Measurements from ENCODE around the gene AS3MT. TPM values are rescaled to one million over a fixed set of nuclear protein-coding genes. Genes with fewer than 3 reads are reported as not detected.

AS3MT gene
- polyA plus RNA-seq, 1 donor (not counting 4 experiments of a cell fraction or from before 2014, with no cell fraction given): 2.0 TPM

- no peak for FAIRE-seq
- no peak for DNase-seq (ENCODE audit: low read depth, low spot score)
- Histone ChIP-seq H3K4me3 (ENCODE audit: control insufficient read depth in 2 of 3, extremely low read depth in 1 of 3, insufficient read depth in 2 of 3, low read depth in 1 of 3, low read length in 3 of 3) (no peak overlapping the region), H2AFZ (ENCODE audit: control insufficient read depth, low read length) (no peak overlapping the region), H3K27me3 (ENCODE audit: control insufficient read depth, extremely low read depth, insufficient read depth, low read length) (no peaks in the 10 kb centered on the region), H3K4me1 (ENCODE audit: control insufficient read depth, extremely low read depth, insufficient read depth, low read length) (no peaks in the 10 kb centered on the region), H3K4me2 (ENCODE audit: control insufficient read depth, extremely low read depth, insufficient read depth, low read depth, low read length) (no peak overlapping the region), H3K36me3 (ENCODE audit: control insufficient read depth in 2 of 2, extremely low read depth in 1 of 2, insufficient read depth in 2 of 2, low read length in 2 of 2) (no peaks in the 10 kb centered on the region), H3K9me3 (ENCODE audit: control insufficient read depth, low read depth, low read length) (no peaks in the 10 kb centered on the region), H4K20me1 (ENCODE audit: control insufficient read depth, extremely low read depth, insufficient read depth, low read length) (no peaks in the 10 kb centered on the region), H3K9ac (ENCODE audit: control insufficient read depth, extremely low read depth, insufficient read depth, low read length) (no peak overlapping the region), H3K9me1 (ENCODE audit: control insufficient read depth, extremely low read depth, insufficient read depth, low read length) (no peaks in the 10 kb centered on the region), H3K27ac (ENCODE audit: control insufficient read depth, insufficient read depth, low read length) (no peak overlapping the region), H3K79me2 (ENCODE audit: control insufficient read depth, insufficient read depth, low read length) (no peaks in the 10 kb centered on the region)
- no peak for TF ChIP-seq CTCF (optimal IDR thresholded peaks at IDR 0.05 in 1 of 3, IDR thresholded peaks at IDR 0.05 in 1 of 3, conservative IDR thresholded peaks at IDR 0.05 in 1 of 3; ENCODE audit: extremely low read depth in 1 of 3, insufficient read depth in 2 of 3, low read length in 3 of 3)
- no peak for TF ChIP-seq EZH2 (IDR thresholded peaks at IDR 0.05; ENCODE audit: low read length)
- dilution Hi-C loops (cut with MboI; ENCODE audit: extremely low pct_ligation_motif_present, low sequenced_read_pairs): no loop called here
Observed at GRCh38 chr10:102930720-102931119, 61.5 kb downstream of the AS3MT start.

GRCh38 chr10:102931643-102932042 lies 62.4 kb downstream of the AS3MT start:
- FAIRE-seq (no peak), DNase-seq (ENCODE audit: low read depth, low spot score) (no peak)
- dilution Hi-C loops (cut with MboI; ENCODE audit: extremely low pct_ligation_motif_present, low sequenced_read_pairs): no loop called here
- H3K79me2 ChIP-seq (ENCODE audit: control insufficient read depth, insufficient read depth, low read length): no peaks in the 10 kb centered on the region
- no peaks in the 10 kb centered on the region for H3K9me1 ChIP-seq (ENCODE audit: control insufficient read depth, extremely low read depth, insufficient read depth, low read length)
- H3K9me3 ChIP-seq (ENCODE audit: control insufficient read depth, low read depth, low read length): no peaks in the 10 kb centered on the region
- no peaks in the 10 kb centered on the region for H3K27me3 ChIP-seq (ENCODE audit: control insufficient read depth, extremely low read depth, insufficient read depth, low read length)
- TF ChIP-seq EZH2 (IDR thresholded peaks at IDR 0.05; ENCODE audit: low read length): no peak
- TF ChIP-seq CTCF (optimal IDR thresholded peaks at IDR 0.05 in 1 of 3, IDR thresholded peaks at IDR 0.05 in 1 of 3, conservative IDR thresholded peaks at IDR 0.05 in 1 of 3; ENCODE audit: extremely low read depth in 1 of 3, insufficient read depth in 2 of 3, low read length in 3 of 3): no peak
- no peak overlapping the region for H3K9ac ChIP-seq (ENCODE audit: control insufficient read depth, extremely low read depth, insufficient read depth, low read length)
- H3K4me3 ChIP-seq (ENCODE audit: control insufficient read depth in 2 of 3, extremely low read depth in 1 of 3, insufficient read depth in 2 of 3, low read depth in 1 of 3, low read length in 3 of 3): no peak overlapping the region
- no peak overlapping the region for H2AFZ ChIP-seq (ENCODE audit: control insufficient read depth, low read length)
- no peak overlapping the region for H3K27ac ChIP-seq (ENCODE audit: control insufficient read depth, insufficient read depth, low read length)
- H3K36me3 ChIP-seq (ENCODE audit: control insufficient read depth in 2 of 2, extremely low read depth in 1 of 2, insufficient read depth in 2 of 2, low read length in 2 of 2): no peaks in the 10 kb centered on the region
- no peaks in the 10 kb centered on the region for H3K4me1 ChIP-seq (ENCODE audit: control insufficient read depth, extremely low read depth, insufficient read depth, low read length)
- H3K4me2 ChIP-seq (ENCODE audit: control insufficient read depth, extremely low read depth, insufficient read depth, low read depth, low read length): no peak overlapping the region
- H4K20me1 ChIP-seq (ENCODE audit: control insufficient read depth, extremely low read depth, insufficient read depth, low read length): no peaks in the 10 kb centered on the region

Measured in keratinocyte (primary cell).